ENCODE results near the gene ADARB1. TPM values are rescaled to one million over a fixed set of nuclear protein-coding genes. Genes with fewer than 3 reads are reported as not detected.

Gene ADARB1
- total RNA-seq, 1 experiment from 2014 or later: 15.8 TPM

DNA sequence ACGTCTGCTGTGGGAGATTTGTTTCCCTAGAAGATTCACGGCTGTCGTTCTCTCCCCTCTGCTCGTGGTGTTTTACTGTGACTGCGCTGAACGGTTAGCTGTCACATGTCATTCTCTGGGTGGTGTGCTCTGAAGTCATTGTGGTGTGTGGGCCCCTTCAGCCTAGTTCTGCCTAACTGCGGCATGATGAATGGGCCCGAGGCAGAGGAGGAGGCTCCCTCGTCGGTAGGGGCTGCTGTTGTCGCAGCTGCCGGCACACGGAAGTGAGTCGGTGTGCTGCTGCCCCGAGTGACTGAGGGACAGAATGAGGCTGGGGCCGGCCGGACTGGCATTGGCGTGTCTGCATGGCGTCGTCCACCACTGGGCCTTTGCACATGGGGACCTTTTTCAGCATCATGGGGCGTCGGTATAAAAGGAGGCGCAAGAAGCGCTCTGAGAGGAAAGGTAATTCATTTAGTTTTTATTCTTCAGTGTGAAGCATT, 77.9 kb downstream of the ADARB1 start:
- H3K9ac ChIP-seq (ENCODE audit: extremely low read depth, insufficient read length, low read length): no peak overlapping the region
- no peak overlapping the region for H3K4ac ChIP-seq (ENCODE audit: low read depth, low read length)
- no peak overlapping the region for H3K4me2 ChIP-seq (ENCODE audit: insufficient read depth, insufficient read length, low read length)
- no peak overlapping the region for H4K8ac ChIP-seq (replicated peaks; ENCODE audit: insufficient read length, low read depth, low read length)
- no peak overlapping the region for H4K91ac ChIP-seq (ENCODE audit: insufficient read length, low read depth, low read length)
- no peak overlapping the region for H2AFZ ChIP-seq (ENCODE audit: low read length)
- H2AK5ac ChIP-seq (ENCODE audit: insufficient read length, low read length): no peak overlapping the region
- Mint-ChIP-seq H3K27ac (no peak overlapping the region), H3K36me3 (ENCODE audit: insufficient read depth in 1 of 3, low read depth in 3 of 3) (peaks cover 0 to 11% (median 7%) of the 10 kb centered on the region in 3 experiments; a peak in 2 of 7 replicates), H3K27me3 (ENCODE audit: low read depth) (no peaks in the 10 kb centered on the region), H3K4me3 (no peak overlapping the region), H3K9me3 (peaks cover 3 to 8% of the 10 kb centered on the region in 2 experiments; a peak in 1 of 5 replicates), H3K4me1 (peaks cover 10 to 12% of the 10 kb centered on the region in 2 experiments)
- no peak overlapping the region for H3T11ph ChIP-seq (ENCODE audit: low read length)
- TF ChIP-seq, protein P1, sequence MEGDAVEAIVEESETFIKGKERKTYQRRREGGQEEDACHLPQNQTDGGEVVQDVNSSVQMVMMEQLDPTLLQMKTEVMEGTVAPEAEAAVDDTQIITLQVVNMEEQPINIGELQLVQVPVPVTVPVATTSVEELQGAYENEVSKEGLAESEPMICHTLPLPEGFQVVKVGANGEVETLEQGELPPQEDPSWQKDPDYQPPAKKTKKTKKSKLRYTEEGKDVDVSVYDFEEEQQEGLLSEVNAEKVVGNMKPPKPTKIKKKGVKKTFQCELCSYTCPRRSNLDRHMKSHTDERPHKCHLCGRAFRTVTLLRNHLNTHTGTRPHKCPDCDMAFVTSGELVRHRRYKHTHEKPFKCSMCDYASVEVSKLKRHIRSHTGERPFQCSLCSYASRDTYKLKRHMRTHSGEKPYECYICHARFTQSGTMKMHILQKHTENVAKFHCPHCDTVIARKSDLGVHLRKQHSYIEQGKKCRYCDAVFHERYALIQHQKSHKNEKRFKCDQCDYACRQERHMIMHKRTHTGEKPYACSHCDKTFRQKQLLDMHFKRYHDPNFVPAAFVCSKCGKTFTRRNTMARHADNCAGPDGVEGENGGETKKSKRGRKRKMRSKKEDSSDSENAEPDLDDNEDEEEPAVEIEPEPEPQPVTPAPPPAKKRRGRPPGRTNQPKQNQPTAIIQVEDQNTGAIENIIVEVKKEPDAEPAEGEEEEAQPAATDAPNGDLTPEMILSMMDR (conservative IDR thresholded peaks at IDR 0.05): peak; percentile 59
- H4K20me1 ChIP-seq (ENCODE audit: control insufficient read depth, insufficient read depth, insufficient read length): no peaks in the 10 kb centered on the region
- no peak overlapping the region for H3K18ac ChIP-seq (ENCODE audit: insufficient read length, low read depth, low read length)
- H3K27me3 ChIP-seq (ENCODE audit: insufficient read depth, low read length): no peaks in the 10 kb centered on the region
- no peaks in the 10 kb centered on the region for H3K79me1 ChIP-seq (ENCODE audit: insufficient read depth, low read depth, low read length, poor library complexity, severe bottlenecking)
- H2BK5ac ChIP-seq (ENCODE audit: insufficient read length, low read length): no peak overlapping the region
- no peak overlapping the region for H3K23ac ChIP-seq (ENCODE audit: insufficient read length, low read depth, low read length)
- no peak overlapping the region for H2BK15ac ChIP-seq (ENCODE audit: low read depth, low read length)
- H3K27ac ChIP-seq (ENCODE audit: insufficient read length, low read depth, low read length): no peak overlapping the region
- WGBS (ENCODE audit: extremely low coverage, insufficient read length, low lambda C conversion rate): no CpG with 5 or more reads among the region's 24 CpGs
- no peak overlapping the region for H2BK12ac ChIP-seq (ENCODE audit: insufficient read length, low read depth, low read length)
- no peak overlapping the region for H4K5ac ChIP-seq (ENCODE audit: insufficient read length, low read depth, low read length)
- no peak overlapping the region for H3K14ac ChIP-seq (ENCODE audit: insufficient read depth, low read length)
- H3K9me3 ChIP-seq (ENCODE audit: control insufficient read depth, low read depth, low read length): no peaks in the 10 kb centered on the region
- H2BK20ac ChIP-seq (ENCODE audit: low read depth, low read length, poor library complexity, severe bottlenecking): no peak overlapping the region
- H3K23me2 ChIP-seq (ENCODE audit: insufficient read length, low read depth, low read length, poor library complexity, severe bottlenecking): no peaks in the 10 kb centered on the region
- H3K4me1 ChIP-seq (ENCODE audit: insufficient read depth, low read length): no peaks in the 10 kb centered on the region
- no peak overlapping the region for H3K56ac ChIP-seq (ENCODE audit: insufficient read length, low read depth, low read length)
- DNase-seq: peak; percentile 71
- H3K79me2 ChIP-seq (ENCODE audit: insufficient read depth, low read length): no peaks in the 10 kb centered on the region
- H2BK120ac ChIP-seq (ENCODE audit: low read depth, low read length, poor library complexity, severe bottlenecking): no peak overlapping the region
